ENCODE measurements around the gene HOXD3. TPM values are rescaled to one million over a fixed set of nuclear protein-coding genes. Genes with fewer than 3 reads are reported as not detected.
A peak's percentile ranks its signal among the peaks of the same experiment; 100 is the strongest.

The HOXD3 gene
- total RNA-seq, 2 experiments from 2014 or later, result not detected

GRCh38 chr2:176114930-176115625 lies 42.0 kb upstream of the HOXD3 start:
- intact Hi-C loops (cut with micrococcal nuclease), result loop anchor here (5.0 kb wide), 1 partner anchor 38 kb away; no protein-coding TSS in a partner anchor
- Mint-ChIP-seq H3K36me3 (ENCODE audit: low read depth) (peaks cover 5% of the 10 kb centered on the region), H3K27ac (no peak overlapping the region), H3K4me1 (ENCODE audit: low read depth) (peaks cover 3% of the 10 kb centered on the region), H3K9me3 (peaks cover 3% of the 10 kb centered on the region), H3K4me3 (no peak overlapping the region), H3K27me3 (ENCODE audit: low read depth) (peaks cover 92% of the 10 kb centered on the region)
- DNase-seq, result no peak
- CTCF ChIA-PET, result interaction anchor here (2.8 kb wide), 1 partner anchor 12 kb away, joined by 9 read pairs; no protein-coding TSS in a partner anchor

- H3K27ac Mint-ChIP-seq, result no peak within 1 kb of the TSS
- peaks cover 92% of the 10 kb centered on the region for H3K27me3 Mint-ChIP-seq (ENCODE audit: low read depth)
- peaks cover 3% of the 10 kb centered on the region for H3K9me3 Mint-ChIP-seq
- peaks cover 3% of the 10 kb centered on the region for H3K4me1 Mint-ChIP-seq (ENCODE audit: low read depth)
- DNase-seq, result no peak
- H3K4me3 Mint-ChIP-seq, result no peak within 1 kb of the TSS
- CTCF ChIA-PET, result interaction anchor here (2.8 kb wide), 1 partner anchor 11 kb away, joined by 9 read pairs; no protein-coding TSS in a partner anchor
- intact Hi-C loops (cut with micrococcal nuclease), result no loop called here
- peaks cover 5% of the 10 kb centered on the region for H3K36me3 Mint-ChIP-seq (ENCODE audit: low read depth)
These were observed 41.0 kb upstream of the HOXD3 start, which contains the start of gene HOXD10 for GRCh38 chr2:176115883-176116813. HOXD10 (plus strand) TSS chr2:176116778; CDS start chr2:176116834, 56 bp downstream.

- Mint-ChIP-seq H3K27me3 (ENCODE audit: low read depth) (peaks cover 85% of the 10 kb centered on the region), H3K4me3 (no peak overlapping the region), H3K36me3 (ENCODE audit: low read depth) (peaks cover 5% of the 10 kb centered on the region), H3K9me3 (peaks cover 3% of the 10 kb centered on the region), H3K27ac (no peak overlapping the region), H3K4me1 (ENCODE audit: low read depth) (peaks cover 3% of the 10 kb centered on the region)
- CTCF ChIA-PET, result interaction anchor here (1.2 kb wide), 1 partner anchor 9 kb away, joined by 4 read pairs; no protein-coding TSS in a partner anchor
- no peak for DNase-seq
- intact Hi-C loops (cut with micrococcal nuclease), result no loop called here
These were observed 39.8 kb upstream of the HOXD3 start for GRCh38 chr2:176117162-176117822.

GRCh38 chr2:176117823-176118371 lies 39.2 kb upstream of the HOXD3 start:
- Mint-ChIP-seq H3K9me3 (peaks cover 3% of the 10 kb centered on the region), H3K27ac (no peak overlapping the region), H3K4me3 (no peak overlapping the region), H3K27me3 (ENCODE audit: low read depth) (peaks cover 81% of the 10 kb centered on the region), H3K36me3 (ENCODE audit: low read depth) (peaks cover 5% of the 10 kb centered on the region), H3K4me1 (ENCODE audit: low read depth) (peaks cover 4% of the 10 kb centered on the region)
- intact Hi-C loops (cut with micrococcal nuclease), result no loop called here
- no peak for DNase-seq
- CTCF ChIA-PET, result interaction anchor here (1.2 kb wide), 1 partner anchor 9 kb away, joined by 4 read pairs; no protein-coding TSS in a partner anchor

- Mint-ChIP-seq H3K4me1 (ENCODE audit: low read depth) (peaks cover 11% of the 10 kb centered on the region), H3K36me3 (ENCODE audit: low read depth) (peaks cover 5% of the 10 kb centered on the region), H3K9me3 (peaks cover 3% of the 10 kb centered on the region), H3K27ac (no peak overlapping the region), H3K27me3 (ENCODE audit: low read depth) (peaks cover 76% of the 10 kb centered on the region), H3K4me3 (no peak overlapping the region)
- DNase-seq, result peak; percentile 45
- intact Hi-C loops (cut with micrococcal nuclease), result no loop called here
- CTCF ChIA-PET, result no interaction called here
These were observed 38.3 kb upstream of the HOXD3 start for GRCh38 chr2:176118601-176119339.

GRCh38 chr2:176120364-176121189 lies 36.5 kb upstream of the HOXD3 start:
- Mint-ChIP-seq H3K27me3 (ENCODE audit: low read depth) (peaks cover 79% of the 10 kb centered on the region), H3K4me1 (ENCODE audit: low read depth) (peaks cover 13% of the 10 kb centered on the region), H3K27ac (no peak overlapping the region), H3K36me3 (ENCODE audit: low read depth) (peaks cover 2% of the 10 kb centered on the region), H3K4me3 (no peak overlapping the region), H3K9me3 (peaks cover 3% of the 10 kb centered on the region)
- no peak for DNase-seq
- CTCF ChIA-PET, result interaction anchor here (0.6 to 1.4 kb wide), 7 partner anchors 20 to 434 kb away, joined by 3 to 5 read pairs (median 4); no protein-coding TSS in a partner anchor
- intact Hi-C loops (cut with micrococcal nuclease), result loop anchor here (2.0 to 5.0 kb wide), 3 partner anchors 14 to 42 kb away; partner anchors contain the start of gene HOXD11

- CTCF ChIA-PET, result interaction anchor here (0.6 to 1.4 kb wide), 5 partner anchors 27 to 433 kb away, joined by 3 to 4 read pairs (median 4); no protein-coding TSS in a partner anchor
- H3K4me3 Mint-ChIP-seq, result no peak overlapping the region
- peaks cover 13% of the 10 kb centered on the region for H3K4me1 Mint-ChIP-seq (ENCODE audit: low read depth)
- no peak overlapping the region for H3K27ac Mint-ChIP-seq
- intact Hi-C loops (cut with micrococcal nuclease), result loop anchor here (2.0 to 5.0 kb wide), 3 partner anchors 15 to 41 kb away; partner anchors contain the start of gene HOXD11
- no peak for DNase-seq
- peaks cover 2% of the 10 kb centered on the region for H3K36me3 Mint-ChIP-seq (ENCODE audit: low read depth)
- H3K27me3 Mint-ChIP-seq (ENCODE audit: low read depth), result peaks cover 79% of the 10 kb centered on the region
- peaks cover 3% of the 10 kb centered on the region for H3K9me3 Mint-ChIP-seq
These were observed 35.7 kb upstream of the HOXD3 start for GRCh38 chr2:176121190-176122051.

GRCh38 chr2:176122052-176122682 lies 34.9 kb upstream of the HOXD3 start:
- DNase-seq, result no peak
- H3K27ac Mint-ChIP-seq, result no peak overlapping the region

GRCh38 chr2:176122683-176123410 lies 34.3 kb upstream of the HOXD3 start, which contains the start of gene HOXD9:
HOXD9 (plus strand) TSS chr2:176122719; CDS start chr2:176122769, 50 bp downstream.
- peaks cover 1% of the 10 kb centered on the region for H3K9me3 Mint-ChIP-seq
- H3K27me3 Mint-ChIP-seq (ENCODE audit: low read depth), result peaks cover 75% of the 10 kb centered on the region
- peaks cover 13% of the 10 kb centered on the region for H3K4me1 Mint-ChIP-seq (ENCODE audit: low read depth)
- peak within 1 kb of the TSS; percentile 53 for H3K4me3 Mint-ChIP-seq
- intact Hi-C loops (cut with micrococcal nuclease), result loop anchor here (5.0 kb wide), 2 partner anchors 36 to 39 kb away; no protein-coding TSS in a partner anchor
- CTCF ChIA-PET, result no interaction called here
- peak; percentile 42 for DNase-seq
- no peak within 1 kb of the TSS for H3K27ac Mint-ChIP-seq
- H3K36me3 Mint-ChIP-seq (ENCODE audit: low read depth), result peaks cover 2% of the 10 kb centered on the region

More at GRCh38 chr2:176122052-176122682, 34.9 kb upstream of the HOXD3 start:
- H3K27me3 Mint-ChIP-seq (ENCODE audit: low read depth), result peaks cover 78% of the 10 kb centered on the region
- CTCF ChIA-PET, result interaction anchor here (0.6 kb wide), 1 partner anchor 59 kb away, joined by 3 read pairs; no protein-coding TSS in a partner anchor
- H3K9me3 Mint-ChIP-seq, result peaks cover 1% of the 10 kb centered on the region
- peaks cover 2% of the 10 kb centered on the region for H3K36me3 Mint-ChIP-seq (ENCODE audit: low read depth)
- intact Hi-C loops (cut with micrococcal nuclease), result loop anchor here (5.0 kb wide), 2 partner anchors 35 to 40 kb away; no protein-coding TSS in a partner anchor
- peak overlapping the region; percentile 53 for H3K4me3 Mint-ChIP-seq
- peaks cover 13% of the 10 kb centered on the region for H3K4me1 Mint-ChIP-seq (ENCODE audit: low read depth)
